ENCODE measurements around the gene GRIK4.

DNA sequence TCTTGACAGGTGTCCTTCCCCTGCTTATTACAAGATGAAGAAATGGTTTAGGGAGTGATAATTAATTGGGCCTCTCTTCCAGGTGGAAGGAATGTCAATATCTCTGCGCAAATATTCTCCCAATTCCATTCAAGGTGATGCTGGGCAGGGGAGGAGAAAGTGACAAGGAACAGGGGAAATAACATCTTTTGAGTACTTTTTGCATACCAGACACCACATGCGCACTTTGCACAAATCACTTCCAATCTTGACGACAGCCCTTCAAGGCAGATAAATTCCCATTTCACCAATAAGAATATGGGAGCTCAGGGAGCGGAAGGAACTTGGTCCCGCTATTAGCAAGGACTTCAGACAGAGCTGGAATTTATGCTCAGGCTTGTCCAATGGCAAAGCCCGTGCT is 367.2 kb downstream of the GRIK4 start:
- TF ChIP-seq, protein P1, sequence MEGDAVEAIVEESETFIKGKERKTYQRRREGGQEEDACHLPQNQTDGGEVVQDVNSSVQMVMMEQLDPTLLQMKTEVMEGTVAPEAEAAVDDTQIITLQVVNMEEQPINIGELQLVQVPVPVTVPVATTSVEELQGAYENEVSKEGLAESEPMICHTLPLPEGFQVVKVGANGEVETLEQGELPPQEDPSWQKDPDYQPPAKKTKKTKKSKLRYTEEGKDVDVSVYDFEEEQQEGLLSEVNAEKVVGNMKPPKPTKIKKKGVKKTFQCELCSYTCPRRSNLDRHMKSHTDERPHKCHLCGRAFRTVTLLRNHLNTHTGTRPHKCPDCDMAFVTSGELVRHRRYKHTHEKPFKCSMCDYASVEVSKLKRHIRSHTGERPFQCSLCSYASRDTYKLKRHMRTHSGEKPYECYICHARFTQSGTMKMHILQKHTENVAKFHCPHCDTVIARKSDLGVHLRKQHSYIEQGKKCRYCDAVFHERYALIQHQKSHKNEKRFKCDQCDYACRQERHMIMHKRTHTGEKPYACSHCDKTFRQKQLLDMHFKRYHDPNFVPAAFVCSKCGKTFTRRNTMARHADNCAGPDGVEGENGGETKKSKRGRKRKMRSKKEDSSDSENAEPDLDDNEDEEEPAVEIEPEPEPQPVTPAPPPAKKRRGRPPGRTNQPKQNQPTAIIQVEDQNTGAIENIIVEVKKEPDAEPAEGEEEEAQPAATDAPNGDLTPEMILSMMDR (IDR thresholded peaks at IDR 0.05) = no peak
- TF ChIP-seq POLR2A (IDR thresholded peaks at IDR 0.05) = no peak
- TF ChIP-seq POLR2AphosphoS5 (IDR thresholded peaks at IDR 0.05) = no peak
